Activated CD4-positive, alpha-beta T cell treated with anti-CD3 and anti-CD28 coated beads, Interleukin-10, Interleukin-2, amounts not matched to agents 100 ng/mL and 50 ng/mL, durations not matched to agents 16 hours and 8 hours (primary cell): Measurements from ENCODE around the gene RASA3.
"Not testable (repeated sequence)": the region's sequence is repeated elsewhere in the genome, so short reads cannot be mapped to it uniquely, and the experiment has no call there.

Experiments
- DNase-seq: peaks from one replicate; pipeline ENCODE4 v3.0.0-alpha.2; 2020

The RASA3 gene

GRCh38 chr13:114126086-114126485, 6.3 kb downstream of the RASA3 start:
- not testable (repeated sequence) for DNase-seq

- no peak for DNase-seq
Measured at GRCh38 chr13:114125589-114125988, 6.8 kb downstream of the RASA3 start.

- peak; percentile 77 for DNase-seq
Measured at GRCh38 chr13:114124921-114125320, 7.5 kb downstream of the RASA3 start.

GRCh38 chr13:114124431-114124830, 8.0 kb downstream of the RASA3 start:
- DNase-seq: no peak

- DNase-seq: no peak
Measured at GRCh38 chr13:114123876-114124275, 8.5 kb downstream of the RASA3 start.

GRCh38 chr13:114123448-114123847, 9.0 kb downstream of the RASA3 start:
- DNase-seq: no peak

- DNase-seq: no peak
Measured at GRCh38 chr13:114122591-114123211, 9.7 kb downstream of the RASA3 start.

- DNase-seq: no peak
Measured at GRCh38 chr13:114122127-114122511, 10.3 kb downstream of the RASA3 start.

GRCh38 chr13:114121496-114122126, 10.8 kb downstream of the RASA3 start:
- no peak for DNase-seq

GRCh38 chr13:114121031-114121430, 11.4 kb downstream of the RASA3 start:
- no peak for DNase-seq

GRCh38 chr13:114120591-114121011, 11.8 kb downstream of the RASA3 start:
- no peak for DNase-seq

GRCh38 chr13:114119196-114119595, 13.2 kb downstream of the RASA3 start:
- DNase-seq: no peak

GRCh38 chr13:114118511-114119123, 13.8 kb downstream of the RASA3 start:
- no peak for DNase-seq

GRCh38 chr13:114118086-114118485, 14.3 kb downstream of the RASA3 start:
- DNase-seq: no peak

GRCh38 chr13:114117341-114117874, 15.0 kb downstream of the RASA3 start:
- not testable (repeated sequence) for DNase-seq

- DNase-seq: no peak
Measured at GRCh38 chr13:114116734-114117133, 15.7 kb downstream of the RASA3 start.

GRCh38 chr13:114115796-114116195, 16.6 kb downstream of the RASA3 start:
- no peak for DNase-seq

- peak; percentile 13 for DNase-seq
Measured at GRCh38 chr13:114115191-114115671, 17.2 kb downstream of the RASA3 start.

GRCh38 chr13:114114666-114115065, 17.8 kb downstream of the RASA3 start:
- DNase-seq: not testable (repeated sequence)

- DNase-seq: no peak
Measured at GRCh38 chr13:114114006-114114640, 18.3 kb downstream of the RASA3 start.

- DNase-seq: not testable (repeated sequence)
Measured at GRCh38 chr13:114113395-114113794, 19.0 kb downstream of the RASA3 start.

GRCh38 chr13:114112826-114113322, 19.5 kb downstream of the RASA3 start:
- DNase-seq: no peak

- DNase-seq: no peak
Measured at GRCh38 chr13:114112231-114112825, 20.1 kb downstream of the RASA3 start.
